K562 (cell line): Measurements from ENCODE around the gene TMPRSS6. TPM values are rescaled to one million over a fixed set of nuclear protein-coding genes. Genes with fewer than 3 reads are reported as not detected.

ENCODE experiments used
- ATAC-seq: fragments of 200-7000 bp; cut with Tn5 transposase; 3 replicates; pipeline ENCODE4 v1.9.1; 2020; ENCODE audit warnings: moderate library complexity
- BruUV-seq: library from RNA; stranded (reverse); fragments of 400-500 nt; replicated peaks from 2 replicates; lab custom pipeline; 2021; lab: Mats Ljungman, UMichigan
- CTCF ChIA-PET: fragments of 300-600 bp; formaldehyde crosslinking; extraction: SDS; loops from one replicate; lab custom pipeline; 2021; ENCODE audit warnings: low intra/inter-chr PET ratio; lab: Yijun Ruan, JAX
- POLR2A ChIA-PET: fragments of 300-600, 350-650 bp; sonication (Branson Sonifier 250); formaldehyde crosslinking; extraction: SDS; loops from one replicate; lab custom pipeline; 2021; ENCODE audit warnings: antibody characterized with exemption, inconsistent platforms; lab: Yijun Ruan, JAX
- DNase-seq, 4 experiments: peaks; one replicate each; pipeline versions ENCODE4 v3.0.0 to v3.0.0-alpha.2; 2011 to 2018; ENCODE audit warnings: low spot score in 3 of 4, mixed read lengths in 3 of 4; ENCODE audit errors: extremely low read depth in 1 of 4
- FAIRE-seq: peaks from 2 replicates; lab custom pipeline; 2011; peaks lifted over from hg19 to GRCh38; lab: Jason Lieb, UNC
- H2AFZ ChIP-seq: 2 replicates; pipeline ENCODE4 v1.6.0; 2011; ENCODE audit warnings: low read depth, low read length, control low read depth, inconsistent platforms
- H3K27ac ChIP-seq: fragments of 200-600 bp; 3 replicates; pipeline ENCODE4 v1.8.0; 2011; ENCODE audit warnings: low read depth, mild to moderate bottlenecking, control low read depth, inconsistent platforms, low read length, moderate library complexity, mixed read lengths; ENCODE audit errors: extremely low read depth
- H3K27me3 ChIP-seq, 2 experiments: fragments of 300-600 bp in 1 of 2; 2 replicates in 1 of 2; 3 replicates in 1 of 2; pipeline versions ENCODE4 v1.6.0 to v1.8.0; 2011; ENCODE audit warnings: inconsistent platforms in 2 of 2, low read length in 2 of 2, mild to moderate bottlenecking in 1 of 2, mixed read lengths in 1 of 2, moderate library complexity in 1 of 2; ENCODE audit not compliant: control insufficient read depth in 2 of 2, insufficient read depth in 2 of 2
- H3K36me3 ChIP-seq: fragments of 300-600 bp; 3 replicates; pipeline ENCODE4 v1.8.0; 2011; ENCODE audit warnings: mild to moderate bottlenecking, low read length, inconsistent platforms; ENCODE audit not compliant: control insufficient read depth, insufficient read depth
- H3K4me1 ChIP-seq, 2 experiments: fragments of 200-600 bp in 1 of 2; replicated peaks in 1 of 2; 2 replicates in 1 of 2; 3 replicates in 1 of 2; pipeline versions ENCODE4 v1.5.1 to v1.8.0; 2011; ENCODE audit warnings: inconsistent platforms in 2 of 2, low read length in 2 of 2, mild to moderate bottlenecking in 1 of 2, mixed read lengths in 1 of 2, moderate library complexity in 1 of 2; ENCODE audit not compliant: control insufficient read depth in 2 of 2, insufficient read depth in 2 of 2
- H3K4me2 ChIP-seq: 2 replicates; pipeline ENCODE4 v1.6.1; 2011; ENCODE audit warnings: low read length, control low read depth, inconsistent platforms, mixed read lengths; ENCODE audit not compliant: insufficient read depth
- H3K4me3 ChIP-seq: fragments of 200-600 bp; sonication (generic), shearing (Covaris generic); 2 replicates; pipeline ENCODE4 v1.5.1; 2016; ENCODE audit warnings: control low read depth, inconsistent platforms
- H3K79me2 ChIP-seq: fragments of 200-600 bp; 3 replicates; pipeline ENCODE4 v1.8.0; 2011; ENCODE audit warnings: low read length, inconsistent platforms; ENCODE audit not compliant: control insufficient read depth, insufficient read depth
- H3K9ac ChIP-seq, 2 experiments: 2 replicates each; pipeline versions ENCODE4 v1.6.0 to v1.6.1; 2011; ENCODE audit warnings: low read depth in 2 of 2, low read length in 2 of 2, control low read depth in 1 of 2, inconsistent platforms in 1 of 2, mild to moderate bottlenecking in 1 of 2, mixed read lengths in 1 of 2; ENCODE audit not compliant: insufficient read depth in 1 of 2
- H3K9me1 ChIP-seq: one replicate; pipeline ENCODE4 v1.6.0; 2011; ENCODE audit warnings: inconsistent platforms, mild to moderate bottlenecking, low read length, moderate library complexity; ENCODE audit not compliant: control insufficient read depth, insufficient read depth
- H3K9me3 ChIP-seq: replicated peaks from 2 replicates; pipeline ENCODE4 v1.5.1; 2011; ENCODE audit warnings: low read depth, low read length, inconsistent platforms; ENCODE audit not compliant: control insufficient read depth, insufficient read depth
- H4K20me1 ChIP-seq: replicated peaks from 2 replicates; pipeline ENCODE4 v1.6.1; 2011; ENCODE audit warnings: low read length, inconsistent platforms, mixed read lengths; ENCODE audit not compliant: control insufficient read depth, insufficient read depth
- CBX2 ChIP-seq: fragments of 200-600 bp; sonication (generic); IDR thresholded peaks from one replicate; pipeline ENCODE4 v1.6.1; 2012; ENCODE audit warnings: mild to moderate bottlenecking, low read length, inconsistent platforms; ENCODE audit not compliant: insufficient read depth, poor library complexity, severe bottlenecking
- EP300 ChIP-seq: IDR thresholded peaks from 2 replicates; pipeline ENCODE4 v1.6.1; 2012; ENCODE audit warnings: low read length, improper control_type of control experiment
- MBD2 ChIP-seq: sonication (generic); IDR thresholded peaks from 2 replicates; pipeline ENCODE4 v1.6.1; 2016; ENCODE audit warnings: low read depth, borderline replicate concordance
- PHF8 ChIP-seq: fragments of 200-600 bp; sonication (generic); IDR thresholded peaks from 2 replicates; pipeline ENCODE4 v1.6.1; 2012; ENCODE audit warnings: mixed run types, mild to moderate bottlenecking, inconsistent platforms, low read length, moderate library complexity, borderline replicate concordance
- SIRT6 ChIP-seq: IDR thresholded peaks from one replicate; pipeline ENCODE4 v1.6.1; 2012; ENCODE audit warnings: low read depth, mild to moderate bottlenecking, control low read depth, inconsistent platforms, low read length, moderate library complexity
- SMARCA5 ChIP-seq: fragments of 450-650 bp; IDR thresholded peaks from 2 replicates; pipeline ENCODE4 v1.6.1; 2016
- WHSC1 ChIP-seq: IDR thresholded peaks from one replicate; pipeline ENCODE4 v1.6.1; 2012; ENCODE audit warnings: low read length, control low read depth, inconsistent platforms
- ZBTB7A ChIP-seq: IDR thresholded peaks from 2 replicates; pipeline ENCODE4 v1.6.1; 2011; ENCODE audit warnings: low read depth, mild to moderate bottlenecking, low read length, moderate library complexity, borderline replicate concordance; ENCODE audit not compliant: control insufficient read depth
- ZFP1 ChIP-seq: fragments of 450-650 bp; formaldehyde crosslinking; IDR thresholded peaks from 2 replicates; pipeline ENCODE4 v1.4.0; 2020; ENCODE audit warnings: mild to moderate bottlenecking, mixed read lengths
- ZNF140 ChIP-seq: fragments of 250-450 bp; sonication (Bioruptor Pico); IDR thresholded peaks from 2 replicates; pipeline ENCODE4 v1.8.0; 2021; ENCODE audit warnings: moderate library complexity, mild to moderate bottlenecking, inconsistent platforms
- ZNF217 ChIP-seq: sonication (generic); formaldehyde crosslinking; IDR thresholded peaks from 2 replicates; pipeline ENCODE4 v1.8.0; 2022; ENCODE audit warnings: mild to moderate bottlenecking, missing genetic modification reagents
- ZNF408 ChIP-seq: fragments of 250-450 bp; sonication (Bioruptor Pico); IDR thresholded peaks from 2 replicates; pipeline ENCODE4 v1.4.0; 2020; ENCODE audit warnings: low read depth, mild to moderate bottlenecking, moderate library complexity
- WGBS: fragments of 100-300 bp; shearing (Covaris generic); methylation state at CpG from one replicate; pipeline ENCODE4 v1.1.6; 2016; ENCODE audit warnings: low coverage, mixed read lengths; ENCODE audit not compliant: insufficient coverage; ENCODE audit errors: missing lambda C conversion rate; 5-methylcytosine and 5-hydroxymethylcytosine counted together
- in situ Hi-C: fragments of 300-500 bp; cut with MboI; formaldehyde crosslinking; loops from 4 replicates; pipeline ENCODE4 v1.15.0; 2018; ENCODE audit warnings: inconsistent platforms, mixed read lengths
- intact Hi-C: fragments of 100-400 bp; cut with micrococcal nuclease; formaldehyde crosslinking; loops from 2 replicates; pipeline ENCODE4 v1.14.2; 2022
- polyA plus RNA-seq, 8 experiments: library from polyadenylated mRNA; depleted of rRNA in 4 of 8; stranded (reverse) in 5 of 8; unstranded in 3 of 8; fragments of >200 nt; fragmentation: Nextera tagmentation in 2 of 8; fragmentation: Illumina TruSeq in 1 of 8; extraction: Ambion mirVana in 2 of 8; extraction: Trizol in 1 of 8; gene quantifications; 2 replicates each; pipeline versions ENCODE4 v1.2.1 to v1.2.3, GENCODE V29; 2011 to 2014; ENCODE audit warnings: inconsistent platforms in 1 of 8, missing spikeins in 1 of 8
- total RNA-seq, 7 experiments: library from RNA; depleted of rRNA in 6 of 7; stranded (reverse); fragments of >200 nt in 6 of 7; fragmentation: Illumina TruSeq in 2 of 7; extraction: Trizol in 2 of 7; gene quantifications; 2 replicates each; pipeline versions ENCODE4 v1.2.1 to v1.2.3, GENCODE V29; 2011 to 2021; ENCODE audit warnings: low replicate concordance in 1 of 7

Gene TMPRSS6
- total and polyA plus RNA-seq, 9 of the 15 experiments (the other 6 are each of a cell fraction or from before 2014, with no cell fraction given) = 0.03 TPM; not detected in 8

DNA sequence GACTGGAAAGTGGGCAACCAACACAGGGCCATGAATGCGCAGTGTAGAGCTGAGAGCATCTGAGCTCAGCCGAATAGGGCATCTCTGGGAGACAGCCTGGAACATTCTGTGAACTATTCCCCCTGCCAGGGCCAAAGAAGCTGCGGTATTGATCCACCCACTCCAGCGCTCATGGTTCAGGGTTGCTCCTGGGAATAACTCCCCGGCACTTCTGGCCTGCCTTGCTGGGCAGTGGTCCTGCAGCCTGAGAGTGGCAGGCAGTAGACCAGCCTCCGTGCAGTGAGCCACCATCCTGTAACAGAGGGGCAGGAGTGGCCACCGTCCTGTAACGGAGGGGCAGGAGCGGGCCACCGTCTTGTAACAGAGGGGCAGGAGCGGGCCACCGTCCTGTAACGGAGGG, 12.2 kb downstream of the TMPRSS6 start:
- 0% methylated on average over 5 of the region's 13 CpGs for WGBS
- CTCF ChIA-PET = no interaction called here
- no peak overlapping the region for H3K27ac ChIP-seq

GRCh38 chr22:37095113-37095512, 14.4 kb downstream of the TMPRSS6 start:
- H3K4me2 ChIP-seq = no peak overlapping the region
- in situ Hi-C loops = no loop called here
- no TSS peak for BruUV-seq
- 1% methylated on average over 9 of the region's 11 CpGs for WGBS
- no peak overlapping the region for H3K4me3 ChIP-seq
- no peaks in the 10 kb centered on the region for H3K9me1 ChIP-seq
- CTCF ChIA-PET = no interaction called here
- no peak for TF ChIP-seq SMARCA5
- no peak for TF ChIP-seq EP300
- TF ChIP-seq ZFP1 (CRISPR knock-in tag) = no peak
- TF ChIP-seq PHF8 = no peak
- TF ChIP-seq ZNF217 = no peak
- no peak for TF ChIP-seq CBX2
- TF ChIP-seq SIRT6 = no peak
- no peak for TF ChIP-seq WHSC1
- DNase-seq (peak in 2 of 4 experiments; percentile 10 to 16), ATAC-seq (no peak), FAIRE-seq (no peak)
- POLR2A ChIA-PET = no interaction called here
- no peak overlapping the region for H2AFZ ChIP-seq
- no peaks in the 10 kb centered on the region for H3K36me3 ChIP-seq
- no peak overlapping the region for H3K9ac ChIP-seq
- no peaks in the 10 kb centered on the region for H3K79me2 ChIP-seq
- no peak overlapping the region for H3K27ac ChIP-seq
- H3K4me1 ChIP-seq = no peaks in the 10 kb centered on the region
- H4K20me1 ChIP-seq = peaks cover 6% of the 10 kb centered on the region
- no peaks in the 10 kb centered on the region for H3K9me3 ChIP-seq
- peaks cover 20 to 50% of the 10 kb centered on the region in 2 experiments; a peak in 3 of 5 replicates for H3K27me3 ChIP-seq
- intact Hi-C loops = no loop called here

More for the DNA sequence above, 12.2 kb downstream of the TMPRSS6 start:
- Histone ChIP-seq H2AFZ (no peak overlapping the region), H3K27me3 (peaks cover 20 to 58% of the 10 kb centered on the region in 2 experiments; a peak in 3 of 5 replicates), H4K20me1 (peaks cover 6% of the 10 kb centered on the region), H3K36me3 (no peaks in the 10 kb centered on the region), H3K9ac (no peak overlapping the region), H3K4me3 (no peak overlapping the region)
- no TSS peak for BruUV-seq
- ATAC-seq (no peak), DNase-seq (no peak)
- in situ Hi-C loops = no loop called here
- no peak for TF ChIP-seq ZNF408 (CRISPR knock-in tag)
- no peak for TF ChIP-seq MBD2
- no peak for TF ChIP-seq ZBTB7A
- no peak for TF ChIP-seq ZNF140
- TF ChIP-seq SIRT6 = no peak
- TF ChIP-seq, all 486 proteins: peak for 0
- Histone ChIP-seq H3K9me3 (no peaks in the 10 kb centered on the region), H3K9me1 (no peaks in the 10 kb centered on the region), H3K4me1 (no peaks in the 10 kb centered on the region), H3K4me2 (no peak overlapping the region), H3K79me2 (no peaks in the 10 kb centered on the region)
- POLR2A ChIA-PET = no interaction called here
- intact Hi-C loops = no loop called here
- no peak for FAIRE-seq
